ENCODE data around the gene PHF5A.
"Not testable (repeated sequence)": the region's sequence is repeated elsewhere in the genome, so short reads cannot be mapped to it uniquely, and the experiment has no call there.

PHF5A gene

DNA sequence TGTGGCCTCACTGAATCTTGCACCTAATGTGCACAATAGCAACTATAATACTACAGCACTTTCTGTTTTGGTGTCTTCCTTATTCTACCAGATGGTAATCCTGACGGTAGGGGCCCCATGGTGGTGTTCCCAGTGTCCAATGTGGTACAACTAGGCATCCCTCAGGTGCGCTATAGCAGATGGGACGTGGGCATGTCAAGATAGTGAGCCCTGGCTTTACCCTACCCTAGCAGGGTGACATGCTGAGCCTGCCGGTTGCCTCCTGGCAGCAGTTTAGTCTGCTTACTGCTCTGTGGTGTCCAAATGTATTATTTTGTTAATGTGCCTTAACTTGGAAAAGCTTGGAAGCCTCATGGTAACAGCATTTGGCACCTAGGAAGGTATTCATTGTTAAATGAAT lies 19.6 kb upstream of the PHF5A start:
- DNase-seq (ENCODE audit: low spot score): no peak

DNA sequence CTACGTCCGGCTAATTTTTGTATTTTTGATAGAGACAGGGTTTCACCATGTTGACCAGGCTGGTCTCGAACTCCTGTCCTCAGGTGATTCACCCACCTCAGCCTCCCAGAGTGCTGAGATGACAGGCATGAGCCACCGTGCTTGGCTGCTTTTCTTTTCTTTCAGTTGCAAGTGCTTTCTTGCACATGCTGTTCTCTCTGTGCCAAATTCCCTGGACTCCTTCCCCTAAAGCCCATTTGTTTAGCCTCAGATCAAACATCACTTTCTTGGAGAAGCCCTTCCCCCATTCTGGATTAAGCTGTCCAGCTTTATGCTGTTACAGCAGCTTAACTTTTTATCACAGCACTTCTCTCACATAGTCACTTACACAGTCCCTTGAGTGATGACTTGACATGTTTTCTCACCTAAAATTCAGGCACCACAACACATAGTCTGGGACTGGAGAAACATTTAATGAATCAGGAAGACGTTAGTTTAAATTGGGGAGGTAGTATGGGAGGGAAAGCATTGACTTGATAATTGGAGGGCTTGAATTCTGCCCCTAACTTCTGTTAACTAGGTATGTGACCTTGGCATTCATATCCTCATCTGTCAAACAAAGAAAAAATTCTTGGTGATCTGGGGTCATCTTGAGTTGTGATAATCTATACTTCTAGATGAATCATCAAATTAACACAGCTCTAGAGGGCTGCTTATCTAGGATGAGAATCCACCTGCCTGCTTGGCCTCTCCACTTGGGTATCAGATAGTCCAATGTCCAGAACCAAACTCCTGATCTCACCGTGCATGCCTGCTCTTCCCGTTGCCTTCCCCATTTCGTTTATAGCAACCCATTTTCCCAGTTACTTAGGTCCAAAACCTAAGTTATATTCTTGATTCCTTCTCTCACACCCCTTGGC lies 18.8 kb upstream of the PHF5A start:
- no peak for DNase-seq (ENCODE audit: low spot score)

DNA sequence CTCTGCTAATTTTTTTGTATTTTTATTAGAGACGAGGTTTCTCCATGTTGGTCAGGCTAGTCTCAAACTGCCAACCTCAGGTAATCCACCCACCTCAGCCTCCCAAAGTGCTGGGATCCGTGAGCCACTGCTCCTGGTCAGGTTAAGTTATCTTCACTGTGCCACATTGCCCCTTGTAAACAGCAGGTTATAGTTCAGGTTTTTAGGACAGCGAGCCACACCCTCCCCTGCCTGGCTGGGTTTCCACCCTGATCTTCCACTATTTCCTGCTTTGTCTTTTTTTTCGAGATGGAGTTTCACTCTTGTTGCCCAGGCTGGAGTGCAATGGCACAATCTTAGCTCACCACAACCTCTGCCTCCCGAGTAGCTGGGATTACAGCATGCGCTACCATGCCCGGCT lies 16.5 kb upstream of the PHF5A start:
- DNase-seq (ENCODE audit: low spot score): no peak

DNA sequence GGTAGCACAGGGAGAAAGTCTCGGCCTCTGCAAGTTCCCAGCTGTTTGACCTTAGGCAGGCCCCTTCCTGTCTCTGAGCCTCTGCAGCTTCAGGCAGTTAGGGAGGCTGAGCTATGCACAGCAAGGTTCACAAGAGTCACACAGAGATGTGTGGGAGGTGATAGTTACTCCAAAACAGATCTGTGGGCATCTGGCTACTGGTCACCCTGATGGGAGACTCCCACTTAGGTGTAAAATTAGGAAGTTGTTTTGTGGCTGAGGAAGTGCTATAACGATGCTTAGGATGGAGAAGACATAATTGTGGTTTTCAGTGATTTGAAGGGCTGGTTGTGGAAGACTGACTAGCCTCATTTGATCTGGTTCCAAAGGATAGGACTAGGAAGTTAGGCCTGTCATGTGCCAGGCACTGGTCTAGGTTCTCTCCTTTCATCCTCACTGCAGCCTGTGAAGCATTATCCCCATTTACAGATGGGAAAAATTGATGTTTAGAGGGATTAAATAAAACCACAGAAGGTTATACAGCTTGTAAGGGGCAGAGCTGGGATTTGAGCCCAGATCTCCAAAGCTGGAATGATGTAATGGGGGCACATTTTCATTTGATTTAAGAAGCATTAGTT lies 13.9 kb upstream of the PHF5A start:
- DNase-seq (ENCODE audit: low spot score): no peak

DNA sequence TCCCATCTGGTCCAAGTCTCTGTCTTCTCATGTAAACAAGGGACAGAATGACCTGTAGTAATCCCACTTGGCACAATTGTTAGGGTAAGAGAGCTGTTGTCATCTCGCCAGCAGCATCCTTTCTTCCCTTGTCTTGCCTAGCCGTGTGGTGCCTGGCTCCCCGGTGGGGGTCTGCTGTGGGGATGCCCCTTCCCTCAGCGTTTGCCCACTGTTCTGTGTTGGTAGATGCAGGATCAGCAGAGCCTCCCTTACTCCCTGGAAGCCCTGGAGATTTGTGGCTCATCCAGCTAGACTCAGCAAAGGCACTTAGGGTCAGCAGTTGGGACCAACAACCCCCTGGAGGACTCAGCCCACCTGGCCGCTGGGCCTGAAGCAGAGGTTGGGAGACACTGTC lies 13.4 kb upstream of the PHF5A start:
- DNase-seq (ENCODE audit: low spot score): no peak

DNA sequence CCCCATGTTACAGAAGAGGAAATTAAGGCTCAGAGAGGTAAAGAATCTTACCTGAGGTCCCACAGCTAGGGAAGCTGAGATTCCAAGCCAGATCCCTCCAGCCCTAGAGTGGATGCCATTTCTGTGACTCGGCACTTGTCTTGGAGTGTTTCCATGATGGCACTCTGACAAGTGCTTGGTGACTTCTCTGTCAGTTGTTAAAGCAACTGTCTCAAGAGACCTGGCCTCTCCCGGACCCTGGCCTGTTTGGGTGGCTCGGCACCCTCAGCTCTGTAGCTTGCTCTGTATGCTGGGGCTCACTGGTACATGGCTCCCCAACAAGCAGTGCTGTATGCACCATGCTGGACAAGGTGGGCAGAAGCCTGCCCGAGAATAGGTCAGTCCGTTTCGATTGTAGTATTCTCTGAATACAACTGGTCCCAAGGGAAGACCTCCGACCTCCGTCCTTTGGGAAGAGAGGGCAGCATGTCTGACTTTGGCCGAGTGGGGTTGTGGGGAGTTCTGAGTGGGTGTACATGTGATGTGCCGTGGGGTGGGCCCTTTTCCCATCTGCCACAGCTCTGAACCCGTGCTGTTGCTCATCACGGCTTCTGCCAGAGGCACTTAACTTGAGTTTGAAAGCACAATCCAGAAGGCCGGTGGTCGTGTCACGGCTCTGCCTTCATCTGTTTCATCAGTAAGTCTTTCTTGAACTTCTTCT lies 12.8 kb upstream of the PHF5A start:
- no peak for DNase-seq (ENCODE audit: low spot score)

DNA sequence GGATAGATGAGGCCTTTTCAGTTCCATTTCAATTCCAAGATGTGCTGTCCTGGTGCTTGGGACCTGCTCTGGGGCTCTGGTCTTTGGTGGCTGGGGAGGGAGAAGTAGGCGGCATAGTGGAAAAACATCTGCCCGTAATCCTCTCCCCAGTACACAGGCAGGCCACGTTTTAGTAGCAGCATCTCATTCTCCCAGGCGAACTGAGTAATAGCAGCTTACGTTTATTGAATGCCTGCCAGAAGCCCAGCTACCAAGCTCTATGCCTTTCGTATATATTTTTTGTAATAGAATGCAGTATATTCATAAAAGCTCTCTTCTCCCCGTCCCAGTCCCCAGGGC lies 11.9 kb upstream of the PHF5A start:
- DNase-seq (ENCODE audit: low spot score): no peak

DNA sequence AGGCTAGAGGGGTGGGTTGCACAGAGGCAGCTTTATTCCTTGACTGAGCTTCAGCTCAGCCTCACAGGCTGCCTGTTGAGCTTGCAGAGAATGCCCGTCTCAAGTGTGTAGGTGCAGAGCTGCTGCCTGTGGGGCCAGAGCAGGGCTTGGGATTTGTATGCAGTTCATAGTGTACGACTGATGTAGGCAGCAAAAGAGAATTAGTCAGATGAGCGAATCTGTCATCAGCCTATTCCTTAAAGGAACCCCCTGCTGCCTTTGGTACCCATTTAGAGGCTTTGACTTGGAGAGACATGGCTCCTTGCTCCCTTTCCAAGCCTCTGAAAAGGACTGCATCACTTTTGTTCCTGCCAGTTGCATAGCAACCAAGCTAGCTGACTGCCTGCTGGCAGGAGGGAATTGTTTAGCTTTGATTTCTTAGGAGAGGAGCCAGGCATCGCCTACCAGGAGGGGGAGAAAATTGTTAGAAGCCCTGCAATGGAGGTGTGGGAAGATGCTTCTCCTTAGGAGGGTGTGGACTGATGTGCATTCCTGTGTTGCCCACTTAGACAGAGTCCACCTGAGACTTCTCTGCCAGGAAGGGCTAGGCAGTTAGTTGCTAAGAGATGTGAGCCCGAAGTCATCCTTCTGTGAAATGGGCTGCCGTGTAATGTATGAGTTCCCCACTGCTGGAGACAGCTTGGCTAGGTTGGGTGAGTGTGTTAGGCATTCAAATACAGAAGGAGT lies 11.3 kb upstream of the PHF5A start:
- no peak for DNase-seq (ENCODE audit: low spot score)

DNA sequence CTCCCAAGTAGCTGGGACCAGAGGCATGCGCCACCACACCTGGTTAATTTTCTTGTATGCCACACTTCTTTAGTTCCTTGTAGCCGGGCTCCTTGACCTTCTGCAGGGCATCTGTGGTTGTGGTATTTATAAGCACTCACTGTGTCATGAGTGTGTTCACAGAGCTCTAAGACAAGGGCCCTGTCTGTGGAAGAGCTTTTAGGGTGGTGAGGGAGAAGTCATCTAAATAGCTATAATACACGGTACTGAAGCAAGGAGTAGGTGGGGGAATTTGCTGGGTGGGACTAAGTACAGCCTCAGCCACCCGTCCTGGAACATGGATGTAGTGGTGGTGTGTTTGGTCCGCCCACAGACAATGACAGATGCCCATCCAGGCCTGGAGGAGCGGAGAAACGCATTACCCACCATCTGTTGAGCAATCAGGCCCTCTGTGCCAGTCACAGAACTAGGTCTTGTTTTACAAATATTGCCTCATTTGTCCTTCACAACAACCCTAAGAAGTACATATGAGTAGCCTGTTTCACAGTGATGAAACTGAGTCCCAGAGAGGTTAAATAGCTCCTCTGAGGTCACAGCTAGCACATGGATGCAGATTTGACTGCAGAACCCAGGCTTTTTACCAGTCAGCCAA lies 10.5 kb upstream of the PHF5A start:
- no peak for DNase-seq (ENCODE audit: low spot score)

DNA sequence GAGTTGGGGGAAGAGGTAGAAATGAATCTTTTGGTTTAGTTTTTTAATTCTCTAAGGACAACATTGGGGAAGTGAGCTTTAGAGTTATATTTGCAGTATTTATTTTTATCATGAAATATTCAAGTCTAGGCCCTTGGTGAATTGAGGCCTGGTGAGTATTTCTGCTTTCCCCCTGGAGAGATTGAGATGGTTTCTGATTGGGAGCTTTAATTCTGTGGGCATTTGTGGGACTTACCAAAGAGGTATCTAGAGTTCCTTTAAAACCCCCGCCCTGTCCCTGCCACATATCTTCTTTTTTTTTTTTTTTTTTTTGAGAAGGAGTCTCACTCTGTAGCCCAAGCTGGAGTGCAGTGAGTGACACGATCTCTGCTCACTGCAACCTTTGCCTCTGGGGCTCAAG lies 10.0 kb upstream of the PHF5A start:
- DNase-seq (ENCODE audit: low spot score): no peak

DNA sequence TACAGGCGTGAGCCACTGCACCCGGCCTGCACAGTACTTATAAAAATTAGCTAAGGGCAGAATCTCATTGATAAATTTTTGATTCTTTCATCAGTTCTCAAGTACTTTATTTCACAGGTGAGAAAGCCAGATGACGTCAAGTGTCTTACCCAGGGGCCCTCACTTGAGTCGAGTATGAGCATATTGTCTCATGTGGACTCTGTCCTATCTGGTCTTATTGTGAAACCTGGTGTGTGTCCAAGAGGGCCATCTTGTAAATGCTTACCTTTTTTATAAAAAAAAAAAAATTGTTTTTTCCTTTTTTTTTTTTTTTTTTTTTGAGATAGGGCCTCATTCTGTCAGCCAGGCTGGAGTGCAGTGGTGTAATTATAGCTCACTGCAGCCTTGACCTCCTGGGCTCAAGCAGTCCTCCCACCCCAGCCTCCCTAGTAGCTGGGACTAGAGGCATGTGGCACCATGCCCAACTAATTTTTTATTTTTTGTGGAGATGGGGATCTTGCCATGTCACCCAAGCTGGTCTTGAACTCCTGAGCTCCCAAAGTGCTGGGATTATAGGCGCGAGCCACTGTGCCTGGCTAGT lies 6.5 kb upstream of the PHF5A start:
- no peak for DNase-seq (ENCODE audit: low spot score)

DNA sequence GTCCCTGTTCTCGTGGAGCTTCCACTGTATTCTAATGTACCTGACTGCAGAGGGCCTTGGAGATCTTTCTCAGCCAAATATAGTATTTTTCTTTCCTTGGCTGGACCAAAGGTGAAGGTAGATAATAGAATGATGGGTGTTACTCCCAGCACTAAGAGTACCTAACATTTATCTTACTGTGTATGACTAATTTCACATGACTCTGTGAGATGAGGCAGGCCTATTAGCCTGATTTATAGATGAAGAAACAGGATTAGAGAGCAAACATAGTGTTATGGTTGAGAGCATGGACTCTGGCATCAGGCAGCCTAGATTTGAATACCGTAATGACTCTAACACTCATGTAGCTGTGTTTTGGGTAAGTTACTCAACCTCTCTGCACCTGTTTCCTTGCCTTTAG lies 3.1 kb upstream of the PHF5A start:
- DNase-seq (ENCODE audit: low spot score): no peak

DNA sequence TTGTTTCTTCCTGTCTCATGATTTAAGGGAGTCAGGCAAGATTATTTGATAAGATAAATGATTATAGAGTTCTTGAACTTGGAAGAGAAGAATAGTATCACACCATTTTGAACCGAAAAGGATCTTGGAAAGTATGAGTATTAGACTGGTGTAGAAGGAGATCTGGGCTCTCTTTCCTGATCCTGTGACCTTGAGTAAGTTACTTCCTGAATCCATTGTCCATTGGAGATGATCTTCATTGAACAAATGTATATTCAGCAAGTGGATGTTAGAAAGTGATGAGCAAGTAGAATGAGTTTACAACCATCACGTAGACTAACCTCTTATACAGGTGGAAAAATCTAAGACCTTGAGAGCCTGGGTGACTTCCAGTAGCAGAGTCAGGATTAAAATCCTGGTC lies 2.4 kb upstream of the PHF5A start:
- DNase-seq (ENCODE audit: low spot score): no peak

DNA sequence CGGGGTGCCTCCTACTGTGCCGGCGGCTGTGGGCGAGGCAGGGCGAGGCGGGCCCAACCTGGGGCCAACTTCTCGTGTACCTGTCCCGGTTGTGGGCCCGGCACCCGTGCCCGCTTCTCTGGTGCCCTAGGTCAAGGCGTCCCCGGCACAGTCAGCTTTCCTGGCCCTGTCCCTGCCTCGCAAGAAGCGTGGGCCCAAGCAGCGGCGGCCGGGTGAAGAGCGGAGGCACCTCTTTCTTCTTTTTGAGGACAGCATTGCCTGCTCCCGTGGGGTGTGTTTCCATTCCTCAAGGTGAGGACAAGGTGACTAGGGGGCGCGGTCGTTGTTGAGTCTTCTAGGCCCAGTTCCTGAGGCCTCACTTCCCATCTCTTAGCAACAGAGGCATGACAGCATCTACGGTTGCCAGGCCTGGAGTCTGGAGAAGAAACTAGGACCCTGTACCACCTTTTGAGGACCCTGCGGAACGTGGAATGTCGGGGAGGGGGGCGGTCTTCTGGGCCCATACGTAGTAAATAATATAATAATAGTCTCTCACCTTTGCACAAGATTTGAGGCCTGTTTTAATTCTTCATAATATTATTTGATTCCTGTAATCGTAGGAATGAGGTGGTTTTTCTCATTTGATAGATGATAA lies 843 bp upstream of the PHF5A start:
- DNase-seq (ENCODE audit: low spot score): peak; percentile 26

DNA sequence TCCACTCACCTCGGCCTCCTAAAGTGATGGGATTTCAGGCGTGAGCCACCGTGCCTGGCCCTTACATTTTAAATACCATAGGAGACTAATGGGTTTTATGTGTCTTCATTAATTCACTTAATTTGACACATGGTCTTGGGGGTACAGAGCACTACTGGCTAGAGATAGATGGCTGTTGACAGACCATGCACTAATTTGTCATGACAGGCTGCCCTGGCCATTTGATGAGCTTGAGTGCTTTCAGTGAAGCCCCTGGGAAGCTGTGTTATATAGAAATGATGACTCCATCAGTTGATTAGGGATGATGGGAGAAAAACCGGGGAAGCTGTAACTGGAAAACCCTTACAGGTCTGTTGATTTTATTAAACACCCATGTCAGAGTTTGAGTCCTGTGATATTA lies 6.6 kb downstream of the PHF5A start:
- DNase-seq (ENCODE audit: low spot score): no peak

DNA sequence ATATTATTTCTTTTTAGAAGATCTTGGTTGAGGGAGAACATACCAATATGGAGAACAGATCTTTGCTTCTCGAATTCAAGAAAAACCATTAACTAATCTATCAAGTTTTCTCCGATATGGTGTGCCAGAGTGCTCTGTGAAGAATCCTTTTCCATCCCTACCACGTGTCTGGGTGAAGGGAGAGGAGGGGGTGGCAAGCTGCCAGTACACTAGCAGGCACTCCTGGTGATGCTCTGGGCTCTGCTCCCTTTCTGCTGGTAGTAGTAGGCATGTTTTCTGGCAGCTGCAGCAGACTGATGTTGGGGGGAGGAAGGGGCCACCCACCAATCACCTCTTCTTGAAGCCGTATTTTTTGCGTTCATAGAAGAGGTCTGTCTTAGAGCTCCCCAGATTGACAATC lies 8.4 kb downstream of the PHF5A start:
- not testable (repeated sequence) for DNase-seq (ENCODE audit: low spot score)

DNA sequence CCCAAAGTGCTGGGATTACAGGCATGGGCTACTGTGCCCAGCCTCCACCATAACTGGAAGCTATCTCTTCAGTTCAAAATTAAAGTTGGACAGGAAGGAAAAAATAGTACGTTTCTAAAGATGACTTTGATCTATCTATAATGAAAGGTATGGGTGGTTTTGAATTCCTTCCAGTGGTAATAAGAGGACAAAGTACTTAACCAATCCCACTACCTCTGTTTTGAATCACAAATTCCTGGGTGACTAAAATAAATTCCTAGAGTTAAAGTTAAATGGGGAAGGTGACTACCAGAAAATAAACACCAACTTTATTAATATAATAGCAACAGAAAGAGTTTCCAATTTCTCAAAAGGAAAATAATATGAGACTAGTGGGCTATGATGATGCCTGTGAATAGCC lies 9.1 kb downstream of the PHF5A start:
- no peak for DNase-seq (ENCODE audit: low spot score)

DNA sequence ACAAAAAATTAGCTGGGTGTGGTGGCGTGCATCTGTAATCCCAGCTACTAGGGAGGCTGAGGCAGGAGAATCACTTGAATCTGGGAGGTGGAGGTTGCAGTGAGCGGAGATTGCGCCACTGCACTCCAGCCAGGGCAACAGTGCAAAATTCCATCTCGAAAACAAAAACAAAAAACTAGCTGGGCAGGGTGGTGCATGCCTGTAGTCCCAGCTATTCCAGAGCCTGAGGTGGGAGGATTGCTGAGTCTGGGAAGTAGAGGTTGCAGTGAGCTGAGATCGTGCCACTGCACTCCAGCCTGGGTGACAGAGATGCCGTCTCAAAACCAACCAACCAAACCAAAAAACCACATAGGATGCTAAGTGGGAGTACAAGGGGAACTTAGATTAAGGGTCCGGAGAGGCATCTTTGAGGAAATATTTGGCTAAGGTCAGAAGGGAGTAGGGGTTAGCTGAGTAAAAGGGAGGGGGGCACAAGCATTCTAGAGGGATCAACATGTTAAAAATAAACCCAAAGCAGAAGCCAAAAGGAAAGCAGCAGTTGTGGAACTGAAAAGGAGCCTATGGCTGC lies 10.2 kb downstream of the PHF5A start:
- DNase-seq (ENCODE audit: low spot score): no peak

DNA sequence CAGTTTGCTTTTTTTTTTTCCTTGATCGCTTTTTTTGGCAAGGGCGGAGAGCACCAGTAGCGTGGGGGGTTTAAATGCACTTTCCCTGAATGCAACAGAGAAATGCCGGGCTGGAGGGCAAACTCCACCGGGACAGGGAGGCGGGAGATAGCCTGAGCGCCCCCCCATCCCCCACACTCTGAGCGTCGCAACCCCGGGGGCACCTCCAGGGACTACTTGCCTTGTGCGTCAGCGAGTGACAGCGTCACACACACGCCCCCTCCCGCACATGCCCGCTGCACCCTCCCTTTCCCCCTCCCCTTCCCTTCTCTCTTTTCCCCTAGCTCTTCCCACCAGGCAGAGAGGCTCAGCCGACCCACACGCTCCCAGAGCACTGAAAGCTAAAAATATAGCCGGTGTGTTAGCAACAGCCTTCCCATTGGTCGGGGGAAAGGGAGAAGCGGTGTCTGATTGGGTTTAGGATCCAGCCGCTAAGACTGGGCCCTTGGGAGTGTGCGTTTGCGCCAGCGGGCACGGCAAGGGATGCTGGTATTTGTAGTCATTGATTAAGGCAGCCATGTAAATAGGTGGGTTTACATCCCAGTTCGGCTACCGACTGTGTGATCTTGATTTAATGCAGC lies 20.2 kb downstream of the PHF5A start:
- peak; percentile 96 for DNase-seq (ENCODE audit: low spot score)

DNA sequence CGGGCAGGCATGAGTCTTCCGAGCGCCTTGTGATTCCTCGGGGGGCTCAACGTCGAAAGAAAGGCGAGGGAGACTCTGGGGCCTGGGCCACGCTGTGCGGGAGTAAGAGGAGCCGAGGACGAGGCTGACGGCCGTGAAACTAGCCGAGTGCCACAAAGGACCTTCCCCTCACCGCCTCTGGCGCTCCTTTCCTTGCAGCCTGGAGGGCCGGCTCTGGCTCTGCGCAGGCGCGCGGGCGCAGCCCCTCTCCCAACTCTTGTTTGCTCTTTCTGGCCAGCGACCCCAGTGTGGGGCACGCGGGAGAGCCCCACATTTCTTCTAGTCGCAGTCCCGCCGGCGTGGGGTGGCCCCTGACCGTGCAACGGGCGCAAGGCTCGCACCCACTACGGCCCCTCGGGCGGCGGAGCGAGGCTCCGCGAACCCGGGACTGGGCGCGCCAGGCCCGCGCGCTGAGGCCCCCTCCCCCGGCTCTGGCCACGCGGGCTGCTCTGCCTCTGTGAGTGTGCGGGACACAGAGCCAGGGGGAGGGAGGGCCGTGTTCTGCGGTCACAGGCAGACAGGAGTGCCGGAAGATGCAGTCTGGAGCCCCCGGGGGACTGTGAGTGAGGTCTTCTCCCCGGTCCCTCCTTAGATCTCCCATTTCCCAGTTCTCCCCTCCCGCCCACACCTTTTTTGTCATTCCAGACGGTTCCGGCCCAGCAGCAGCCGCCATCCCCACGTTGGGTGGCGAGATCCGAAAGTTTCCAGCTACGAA lies 20.9 kb downstream of the PHF5A start:
- peak; percentile 44 for DNase-seq (ENCODE audit: low spot score)

Data from CD4-positive, alpha-beta T cell treated with Interleukin-2 at 100 ng/mL for 4 hours (primary cell).